Astrocyte (in vitro differentiated cells and primary cell): ENCODE results near the gene PKD2.

ENCODE experiments used
- EZH2 ChIP-seq: IDR thresholded peaks from 2 replicates; pipeline ENCODE4 v1.6.1; 2012; ENCODE audit warnings: mild to moderate bottlenecking, low read length, inconsistent platforms; ENCODE audit not compliant: insufficient read depth
- TF ChIP-seq, protein P1 (sequence below): IDR thresholded peaks from 2 replicates; pipeline ENCODE4 v1.5.1; 2011; ENCODE audit warnings: low read depth, mild to moderate bottlenecking, inconsistent platforms, low read length, moderate library complexity; ENCODE audit not compliant: insufficient read depth

DNA sequence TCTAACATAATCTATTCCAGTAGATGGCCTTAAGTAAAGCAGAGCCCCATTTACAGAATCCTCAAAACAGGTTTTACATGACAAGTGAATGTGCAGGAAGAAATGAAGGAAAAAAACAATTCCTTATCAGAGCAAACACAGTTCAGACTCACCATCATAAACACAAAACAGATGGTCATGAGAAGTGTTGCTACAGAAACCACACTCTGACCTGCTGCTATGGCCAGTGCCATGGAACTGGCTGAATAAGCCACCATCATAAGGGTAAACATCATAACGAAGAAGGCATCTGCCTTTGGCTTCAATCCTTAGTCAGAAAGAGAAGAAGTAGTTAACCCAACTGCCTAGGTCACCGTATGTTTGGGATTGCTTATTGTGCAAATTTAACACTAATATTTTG is 89.9 kb downstream of the PKD2 start:
- TF ChIP-seq, protein P1, sequence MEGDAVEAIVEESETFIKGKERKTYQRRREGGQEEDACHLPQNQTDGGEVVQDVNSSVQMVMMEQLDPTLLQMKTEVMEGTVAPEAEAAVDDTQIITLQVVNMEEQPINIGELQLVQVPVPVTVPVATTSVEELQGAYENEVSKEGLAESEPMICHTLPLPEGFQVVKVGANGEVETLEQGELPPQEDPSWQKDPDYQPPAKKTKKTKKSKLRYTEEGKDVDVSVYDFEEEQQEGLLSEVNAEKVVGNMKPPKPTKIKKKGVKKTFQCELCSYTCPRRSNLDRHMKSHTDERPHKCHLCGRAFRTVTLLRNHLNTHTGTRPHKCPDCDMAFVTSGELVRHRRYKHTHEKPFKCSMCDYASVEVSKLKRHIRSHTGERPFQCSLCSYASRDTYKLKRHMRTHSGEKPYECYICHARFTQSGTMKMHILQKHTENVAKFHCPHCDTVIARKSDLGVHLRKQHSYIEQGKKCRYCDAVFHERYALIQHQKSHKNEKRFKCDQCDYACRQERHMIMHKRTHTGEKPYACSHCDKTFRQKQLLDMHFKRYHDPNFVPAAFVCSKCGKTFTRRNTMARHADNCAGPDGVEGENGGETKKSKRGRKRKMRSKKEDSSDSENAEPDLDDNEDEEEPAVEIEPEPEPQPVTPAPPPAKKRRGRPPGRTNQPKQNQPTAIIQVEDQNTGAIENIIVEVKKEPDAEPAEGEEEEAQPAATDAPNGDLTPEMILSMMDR = no peak
- no peak for TF ChIP-seq EZH2
